Spinal cord (tissue), 10 donors: ENCODE data around the gene CDH24. TPM values are rescaled to one million over a fixed set of nuclear protein-coding genes. Genes with fewer than 3 reads are reported as not detected.

ENCODE experiments used
- DNase-seq, 6 donors: peaks; one replicate each; pipeline versions ENCODE4 v3.0.0 to v3.0.0-alpha.2; 2013 to 2015; ENCODE audit warnings: low spot score in 6 of 6, low read depth in 4 of 6
- H3K27ac ChIP-seq: one replicate; pipeline ENCODE4 v1.5.1; 2013; ENCODE audit warnings: low read depth, low read length, control low read depth
- H3K27me3 ChIP-seq: one replicate; pipeline ENCODE4 v1.6.1; 2013; ENCODE audit warnings: low read length; ENCODE audit not compliant: control insufficient read depth, insufficient read depth
- H3K36me3 ChIP-seq: one replicate; pipeline ENCODE4 v1.6.1; 2013; ENCODE audit warnings: low read length; ENCODE audit not compliant: control insufficient read depth, insufficient read depth
- H3K4me1 ChIP-seq: one replicate; pipeline ENCODE4 v1.6.1; 2013; ENCODE audit warnings: low read length; ENCODE audit not compliant: control insufficient read depth, insufficient read depth
- H3K4me3 ChIP-seq: one replicate; pipeline ENCODE4 v1.5.1; 2013; ENCODE audit warnings: low read depth, low read length, control low read depth
- H3K9me3 ChIP-seq: one replicate; pipeline ENCODE4 v1.6.1; 2013; ENCODE audit warnings: low read length; ENCODE audit not compliant: control insufficient read depth, insufficient read depth
- WGBS: methylation state at CpG from one replicate; pipeline ENCODE4 v1.1.5; 2013; ENCODE audit warnings: missing lambda C conversion rate; ENCODE audit not compliant: insufficient coverage; 5-methylcytosine and 5-hydroxymethylcytosine counted together
- polyA plus RNA-seq, 2 donors: library from polyadenylated mRNA; unstranded; fragments of 120-200 nt; gene quantifications; one replicate each; pipeline ENCODE4 v1.2.1, GENCODE V29; 2013; ENCODE audit not compliant: insufficient read length in 2 of 2
- total RNA-seq, 2 donors: library from RNA; depleted of rRNA in 1 of 2; stranded (reverse); fragments of 120-200 nt in 1 of 2; fragments of >200 nt in 1 of 2; gene quantifications; one replicate each; pipeline versions ENCODE4 v1.2.3 to v1.2.4, GENCODE V29; 2013 to 2014
- donor health status: healthy.

CDH24 gene
- total and polyA plus RNA-seq, 4 donors: 9.6 to 46.0 (median 27.5) TPM

DNA sequence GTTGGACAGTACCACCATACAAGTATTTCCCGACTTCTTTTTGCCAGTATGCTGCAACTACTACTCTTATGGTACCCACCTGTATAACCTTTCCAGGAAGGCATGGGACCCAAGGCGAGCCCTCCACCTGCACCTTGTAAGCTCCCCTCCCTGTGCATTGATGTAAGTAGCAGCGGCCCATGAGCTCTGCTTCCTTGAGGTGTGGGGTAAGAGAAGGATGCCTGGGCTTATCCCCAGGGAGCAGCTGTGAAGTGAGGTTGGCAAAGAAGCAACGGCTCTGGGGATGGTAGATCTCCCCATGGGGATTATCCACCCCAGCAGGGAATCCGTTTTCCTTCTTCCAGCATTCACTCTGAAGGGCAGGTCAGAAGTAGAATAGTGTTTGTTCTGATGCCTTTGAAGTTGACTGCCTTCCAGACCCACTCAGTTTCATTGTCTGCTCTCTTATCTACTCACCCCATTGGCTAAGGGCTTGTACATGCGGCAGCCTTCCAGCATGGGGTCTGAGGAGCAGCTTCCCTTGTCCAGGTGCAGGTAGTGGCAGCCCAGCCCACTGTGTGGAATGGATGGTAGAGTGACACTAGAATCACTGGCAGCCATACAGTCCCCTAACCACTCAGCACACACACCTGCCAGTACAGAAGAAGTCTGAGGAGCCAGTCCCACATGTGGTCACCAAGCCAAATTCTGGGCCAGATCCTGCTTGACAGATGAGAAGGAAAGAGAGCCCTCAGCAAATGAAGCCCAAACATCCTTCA is 44.1 kb upstream of the CDH24 start:
- Histone ChIP-seq H3K4me3 (no peak overlapping the region), H3K36me3 (no peaks in the 10 kb centered on the region), H3K4me1 (peaks cover 7% of the 10 kb centered on the region), H3K27ac (no peak overlapping the region), H3K9me3 (no peaks in the 10 kb centered on the region), H3K27me3 (peaks cover 3% of the 10 kb centered on the region)
- DNase-seq: no peak
- 100% methylated on average over 1 of the region's 6 CpGs for WGBS

DNA sequence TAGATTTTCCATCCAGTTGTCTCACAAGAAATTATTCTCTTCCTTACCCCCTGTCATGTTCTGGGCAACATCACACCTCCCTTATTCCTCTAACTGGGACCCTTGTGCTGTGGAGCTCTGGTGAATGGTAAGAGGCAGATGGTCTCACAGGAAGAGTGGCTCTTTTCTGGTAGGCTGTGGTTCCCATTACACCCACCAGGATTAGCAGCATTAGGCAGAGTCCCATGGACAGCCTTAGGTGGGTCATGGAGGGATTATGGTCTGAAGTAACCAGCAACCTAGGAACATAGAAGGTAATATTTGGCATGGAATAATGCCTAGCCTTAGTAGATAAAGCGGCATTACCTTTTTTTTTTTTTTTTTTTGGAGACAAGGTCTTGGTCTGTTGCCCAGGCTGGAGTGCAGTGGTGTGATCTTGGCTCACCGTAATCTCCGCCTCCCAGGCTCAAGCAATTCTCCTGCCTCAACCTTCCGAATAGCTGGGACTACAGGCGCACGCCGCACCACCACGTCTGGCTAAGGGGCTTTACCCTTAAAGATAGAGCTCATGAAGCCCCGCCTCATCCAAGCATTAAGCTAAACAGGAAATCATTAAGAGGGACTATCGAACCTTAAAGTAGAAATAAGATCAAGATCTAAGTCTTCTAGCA is 42.0 kb upstream of the CDH24 start:
- Histone ChIP-seq H3K27ac (no peak overlapping the region), H3K4me1 (peaks cover 9% of the 10 kb centered on the region), H3K9me3 (no peaks in the 10 kb centered on the region), H3K36me3 (no peaks in the 10 kb centered on the region), H3K27me3 (no peaks in the 10 kb centered on the region), H3K4me3 (no peak overlapping the region)
- 98% methylated on average over 8 of the region's 10 CpGs for WGBS
- DNase-seq: no peak

DNA sequence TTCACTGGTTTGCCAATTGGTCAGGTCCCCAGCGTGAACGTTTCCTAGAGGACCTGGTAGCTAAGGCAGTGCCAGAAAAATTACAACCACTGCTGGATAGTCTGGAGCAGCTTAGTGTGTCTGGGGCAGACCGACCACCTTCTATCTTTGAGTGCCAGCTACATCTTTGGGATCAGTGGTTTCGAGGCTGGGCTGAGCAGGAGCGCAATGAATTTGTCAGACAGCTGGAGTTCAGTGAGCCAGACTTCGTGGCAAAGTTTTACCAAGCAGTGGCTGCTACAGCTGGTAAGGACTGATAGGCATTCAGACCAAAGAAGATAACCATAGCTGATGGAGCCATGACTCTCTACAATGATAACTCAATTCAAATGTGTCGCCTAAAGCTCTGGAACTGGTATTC is 40.5 kb upstream of the CDH24 start:
- H3K4me1 ChIP-seq: peaks cover 9% of the 10 kb centered on the region
- 82% methylated on average over 7 of the region's 7 CpGs for WGBS
- no peak overlapping the region for H3K27ac ChIP-seq
- DNase-seq: no peak
- H3K27me3 ChIP-seq: no peaks in the 10 kb centered on the region
- no peaks in the 10 kb centered on the region for H3K36me3 ChIP-seq
- H3K4me3 ChIP-seq: no peak overlapping the region
- no peaks in the 10 kb centered on the region for H3K9me3 ChIP-seq

DNA sequence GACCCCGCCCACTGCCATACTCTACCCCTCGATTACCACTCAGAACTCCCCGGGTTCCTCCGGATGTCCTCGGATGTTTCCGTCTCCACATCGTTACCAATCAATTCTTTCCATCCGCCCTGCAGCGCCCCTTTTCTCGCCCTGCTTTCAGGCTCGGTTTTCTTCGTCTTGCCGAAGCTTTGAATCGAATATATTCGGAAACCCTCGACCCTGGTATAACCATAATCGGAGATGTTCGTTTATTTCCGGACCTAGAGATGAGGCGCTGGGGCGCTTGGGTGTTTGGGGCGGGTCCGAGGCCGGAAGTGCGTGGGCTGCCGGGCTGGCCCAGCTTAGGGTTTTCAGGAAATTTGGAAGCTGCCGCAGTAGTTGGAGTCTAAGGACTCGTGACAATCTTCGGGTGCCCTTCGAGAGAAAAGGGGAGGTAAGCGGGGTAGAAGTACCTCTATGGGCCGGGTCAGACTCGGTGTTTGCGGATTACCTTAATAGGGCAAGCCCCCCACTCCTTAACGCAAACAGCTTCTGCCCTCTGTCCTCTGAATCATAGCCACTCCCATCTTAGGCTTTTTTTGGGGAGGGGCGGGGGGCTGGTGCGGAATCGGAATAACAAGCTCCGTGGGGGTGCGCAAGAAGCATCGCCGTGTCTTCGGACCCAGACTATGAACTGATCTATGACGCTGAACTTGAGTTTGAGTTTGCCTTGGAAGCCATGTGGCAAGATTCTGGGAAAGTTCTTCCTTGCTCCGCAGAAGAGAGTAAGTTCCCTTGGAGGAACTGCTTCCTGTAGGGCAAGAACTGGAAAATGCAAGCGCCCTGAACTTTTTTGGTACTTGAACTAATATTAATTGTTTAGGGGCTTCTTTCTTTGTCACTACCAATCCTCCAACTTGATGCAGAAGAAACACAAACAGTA is 38.1 kb upstream of the CDH24 start, which contains the start of gene C14orf119:
TSS of gene C14orf119 (plus strand) at position 310 of the 913 bp plus-strand sequence. CDS start 2,154 bp downstream, outside the sequence.
- H3K9me3 ChIP-seq: no peaks in the 10 kb centered on the region
- DNase-seq: peak in 5 of 6 donors; percentile 99 to 100 (median 100)
- H3K4me3 ChIP-seq: peak within 1 kb of the TSS; percentile 99
- H3K27ac ChIP-seq: peak within 1 kb of the TSS; percentile 99
- peaks cover 9% of the 10 kb centered on the region for H3K4me1 ChIP-seq
- 0% methylated on average over 45 of the region's 46 CpGs for WGBS
- no peaks in the 10 kb centered on the region for H3K27me3 ChIP-seq
- H3K36me3 ChIP-seq: peaks cover 11% of the 10 kb centered on the region

DNA sequence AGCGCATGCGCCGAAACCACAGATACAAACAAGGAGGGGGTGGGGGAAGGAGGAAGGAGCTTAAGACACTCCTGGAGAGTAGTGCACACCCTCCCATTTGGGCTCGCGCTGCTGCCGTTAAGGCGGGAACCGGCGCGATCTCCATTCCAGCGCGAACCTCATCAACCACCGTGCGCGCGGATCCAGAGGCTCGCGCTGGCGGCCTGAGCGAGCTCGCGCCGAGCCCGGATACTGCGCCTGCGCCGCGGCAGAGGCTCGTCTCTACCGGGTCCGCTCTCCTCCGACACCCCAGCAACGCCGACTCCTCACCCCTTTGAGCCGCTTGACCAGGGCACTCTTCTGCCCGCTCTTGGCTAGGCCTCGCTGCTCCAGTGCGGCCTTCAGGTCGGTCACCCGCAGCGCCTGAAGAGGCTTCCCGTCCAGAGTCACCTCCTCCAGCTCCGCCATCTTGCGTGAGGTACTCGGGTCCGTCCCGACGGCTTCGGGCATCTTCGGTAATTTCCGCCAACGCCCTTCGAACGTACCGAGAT is 37.4 kb upstream of the CDH24 start, which contains the start of gene ACIN1:
TSS of gene ACIN1 (minus strand) at position 471 of the 530 bp plus-strand sequence. CDS start at position 447, 24 bp downstream.
- WGBS: under 1% methylated on average over 52 of the region's 55 CpGs
- DNase-seq: peak; percentile 74 to 99 (median 89)
- H3K4me1 ChIP-seq: peaks cover 9% of the 10 kb centered on the region
- peak within 1 kb of the TSS; percentile 99 for H3K27ac ChIP-seq
- H3K36me3 ChIP-seq: peaks cover 14% of the 10 kb centered on the region
- H3K27me3 ChIP-seq: no peaks in the 10 kb centered on the region
- no peaks in the 10 kb centered on the region for H3K9me3 ChIP-seq
- peak within 1 kb of the TSS; percentile 99 for H3K4me3 ChIP-seq

DNA sequence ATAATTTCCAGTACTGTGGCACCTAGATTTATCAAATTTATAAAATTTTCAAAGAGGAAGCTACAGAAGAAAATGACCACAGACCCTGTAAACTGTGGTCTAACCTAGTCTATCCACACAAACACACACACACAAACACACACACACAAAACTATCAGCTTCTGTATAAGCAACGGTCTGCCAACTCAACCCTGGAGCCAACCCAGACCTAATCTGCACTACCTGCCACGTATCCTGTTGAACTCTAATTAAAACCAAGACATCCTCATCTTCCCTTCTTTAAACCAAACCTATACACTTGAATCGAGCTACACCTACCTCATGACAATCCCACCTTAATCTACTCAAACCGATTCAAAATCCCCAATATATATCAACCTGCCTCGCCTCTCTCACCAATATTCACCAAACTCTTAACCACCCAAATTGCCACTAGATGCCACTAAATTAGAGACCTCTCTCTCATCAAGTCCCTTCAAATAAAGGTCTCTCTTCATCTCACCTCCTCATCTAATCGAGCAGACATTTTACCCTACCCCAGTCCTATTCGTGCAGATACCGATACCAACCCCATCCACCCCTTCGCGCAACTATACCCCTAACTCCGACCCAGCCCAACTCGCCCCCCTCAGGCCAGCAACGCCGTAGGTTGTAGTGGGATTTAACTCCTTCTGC is 36.8 kb upstream of the CDH24 start:
- Histone ChIP-seq H3K9me3 (no peaks in the 10 kb centered on the region), H3K27ac (peak overlapping the region; percentile 99), H3K27me3 (no peaks in the 10 kb centered on the region), H3K36me3 (peaks cover 17% of the 10 kb centered on the region), H3K4me3 (peak overlapping the region; percentile 99), H3K4me1 (peaks cover 9% of the 10 kb centered on the region)
- WGBS: 7% methylated on average over 6 of the region's 14 CpGs
- no peak for DNase-seq

GRCh38 chr14:23093526-23093925 is 36.2 kb upstream of the CDH24 start:
- Histone ChIP-seq H3K4me3 (peak overlapping the region; percentile 99), H3K9me3 (no peaks in the 10 kb centered on the region), H3K27me3 (no peaks in the 10 kb centered on the region), H3K36me3 (peaks cover 21% of the 10 kb centered on the region), H3K4me1 (peaks cover 9% of the 10 kb centered on the region), H3K27ac (no peak overlapping the region)
- WGBS: 78% methylated on average over 1 of the region's 2 CpGs
- DNase-seq: no peak

GRCh38 chr14:23093104-23093503 is 35.8 kb upstream of the CDH24 start:
- Histone ChIP-seq H3K27me3 (no peaks in the 10 kb centered on the region), H3K27ac (no peak overlapping the region), H3K9me3 (no peaks in the 10 kb centered on the region), H3K4me1 (peaks cover 9% of the 10 kb centered on the region), H3K36me3 (peaks cover 21% of the 10 kb centered on the region), H3K4me3 (no peak overlapping the region)
- DNase-seq: no peak
- 100% methylated on average over 1 of the region's 2 CpGs for WGBS
